HCEC 1CT (cell line): ENCODE measurements around the gene SCAND1.

ENCODE experiments used
- DNase-seq: peaks from one replicate; pipeline ENCODE4 v3.0.0-alpha.2; 2017

Gene SCAND1

DNA sequence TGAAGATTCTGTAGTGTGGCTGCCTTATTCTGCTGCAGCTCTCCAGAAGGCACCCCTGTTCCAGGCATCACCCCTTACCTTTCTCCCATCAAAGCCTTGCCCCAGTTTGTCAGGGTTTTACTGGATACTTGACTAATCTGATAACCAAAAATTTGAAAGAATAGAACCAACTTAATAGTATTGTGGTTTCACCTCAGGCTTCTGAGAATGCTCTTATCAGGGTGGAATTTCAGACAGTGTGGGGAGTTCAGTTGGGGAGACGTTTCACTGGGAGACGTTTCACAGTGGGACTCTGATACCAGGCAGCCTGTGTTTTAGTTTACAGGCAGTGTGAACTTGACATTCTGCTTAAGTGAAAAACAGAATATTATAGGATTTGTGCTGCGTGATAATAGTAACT lies 50.5 kb downstream of the SCAND1 start:
- no peak for DNase-seq
